Activated T-helper 1 cell treated with anti-CD3 and anti-CD28 coated beads, Interleukin-2, amount 50 U/mL, for 16 hours (primary cell): ENCODE results near the gene ARL17A.
"Not testable (repeated sequence)": the region's sequence is repeated elsewhere in the genome, so short reads cannot be mapped to it uniquely, and the experiment has no call there.

Experiments
- DNase-seq, 2 donors: peaks; one replicate each; pipeline ENCODE4 v3.0.0-alpha.2; 2020; ENCODE audit warnings: low read depth in 1 of 2, low spot score in 1 of 2

ARL17A gene

DNA sequence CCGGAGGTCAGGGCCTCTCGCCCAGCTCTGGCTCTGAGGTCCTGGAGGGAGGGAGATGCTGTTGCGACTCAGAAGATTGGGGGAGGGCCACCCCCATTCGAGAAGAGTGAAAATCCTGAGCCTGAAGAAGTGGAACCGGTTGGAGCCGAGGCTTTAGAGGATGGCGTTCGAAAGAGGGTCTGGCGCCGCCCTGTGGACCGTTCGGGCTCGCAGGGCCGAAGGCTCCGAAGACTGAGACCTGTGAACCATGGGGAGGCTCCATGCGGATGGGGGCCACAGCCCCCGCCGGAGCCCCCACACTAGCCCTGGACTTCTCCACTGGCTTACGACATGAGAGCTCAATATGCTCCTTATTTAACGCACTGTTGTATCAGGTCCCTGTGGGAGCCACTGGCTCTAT is 20.3 kb downstream of the ARL17A start:
- not testable (repeated sequence) for DNase-seq

DNA sequence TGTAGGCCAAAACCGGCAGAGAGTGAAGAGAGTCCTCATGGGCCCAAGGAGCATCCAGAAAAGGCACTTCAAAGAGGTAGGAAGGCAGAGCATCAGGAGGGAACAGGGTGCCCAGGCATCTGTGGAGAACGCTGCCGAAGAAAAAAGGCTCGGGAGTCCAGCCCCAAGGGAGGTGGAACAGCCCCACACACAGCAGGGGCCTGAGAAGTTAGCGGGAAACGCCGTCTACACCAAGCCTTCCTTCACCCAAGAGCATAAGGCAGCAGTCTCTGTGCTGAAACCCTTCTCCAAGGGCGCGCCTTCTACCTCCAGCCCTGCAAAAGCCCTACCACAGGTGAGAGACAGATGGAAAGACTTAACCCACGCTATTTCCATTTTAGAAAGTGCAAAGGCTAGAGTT is 30.9 kb downstream of the ARL17A start:
- not testable (repeated sequence) for DNase-seq

DNA sequence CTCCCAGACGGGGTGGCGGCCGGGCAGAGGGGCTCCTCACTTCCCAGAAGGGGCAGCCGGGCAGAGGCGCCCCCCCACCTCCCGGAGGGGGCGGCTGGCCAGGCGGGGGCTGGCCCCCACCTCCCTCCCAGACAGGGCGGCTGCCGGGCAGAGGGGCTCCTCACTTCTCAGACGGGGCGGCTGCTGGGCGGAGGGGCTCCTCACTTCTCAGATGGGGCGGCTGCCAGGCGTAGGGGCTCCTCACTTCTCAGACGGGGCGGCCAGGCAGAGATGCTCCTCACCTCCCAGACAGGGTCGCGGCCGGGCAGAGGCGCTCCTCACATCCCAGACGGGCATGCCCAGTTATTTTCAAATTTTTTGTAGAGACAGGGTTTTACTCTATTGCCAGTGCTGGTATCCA is 44.8 kb downstream of the ARL17A start:
- not testable (repeated sequence) for DNase-seq

DNA sequence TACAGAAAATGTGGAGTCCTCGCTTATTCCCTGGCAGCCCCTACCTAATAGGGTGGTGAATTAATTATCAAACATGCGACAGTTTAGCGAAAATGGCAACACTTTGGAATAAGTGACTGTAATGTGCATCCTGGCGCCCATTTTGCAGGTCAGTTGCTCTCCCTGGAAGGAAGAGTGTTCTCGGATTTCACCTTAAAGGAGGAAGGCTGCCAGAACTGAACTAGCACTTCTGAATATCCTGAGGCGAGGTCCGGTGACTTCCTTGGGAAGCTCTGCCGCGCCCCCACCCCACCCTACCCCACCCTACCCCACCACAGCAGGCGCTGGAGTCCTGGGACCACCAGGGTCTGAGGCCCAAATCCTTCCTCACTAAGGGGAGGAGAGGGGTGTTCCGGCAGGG is 67.3 kb downstream of the ARL17A start, which contains the start of gene LRRC37A2:
Gene LRRC37A2 (plus strand): TSS at position 301 of the 400 bp plus-strand sequence. CDS start 245 bp downstream, outside the sequence.
- not testable (repeated sequence) for DNase-seq

DNA sequence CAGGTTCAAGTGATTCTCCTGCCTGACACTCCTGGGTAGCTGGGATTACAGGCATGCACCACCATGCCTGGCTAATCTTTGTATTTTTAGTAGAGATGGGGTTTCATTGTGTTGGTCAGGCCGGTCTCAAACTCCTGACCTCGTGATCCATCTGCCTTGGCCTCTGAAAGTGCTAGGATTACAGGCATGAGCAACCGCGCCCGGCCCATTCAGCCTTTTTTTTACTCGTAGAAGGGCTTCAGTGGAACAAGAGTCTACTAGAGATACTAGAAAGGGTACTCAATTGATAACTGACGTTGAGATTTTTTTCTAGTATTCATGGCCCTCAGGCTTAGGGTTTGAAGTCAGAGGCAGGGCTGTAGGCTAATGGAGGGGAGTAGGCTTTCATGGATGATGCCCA is 73.6 kb downstream of the ARL17A start:
- not testable (repeated sequence) for DNase-seq

DNA sequence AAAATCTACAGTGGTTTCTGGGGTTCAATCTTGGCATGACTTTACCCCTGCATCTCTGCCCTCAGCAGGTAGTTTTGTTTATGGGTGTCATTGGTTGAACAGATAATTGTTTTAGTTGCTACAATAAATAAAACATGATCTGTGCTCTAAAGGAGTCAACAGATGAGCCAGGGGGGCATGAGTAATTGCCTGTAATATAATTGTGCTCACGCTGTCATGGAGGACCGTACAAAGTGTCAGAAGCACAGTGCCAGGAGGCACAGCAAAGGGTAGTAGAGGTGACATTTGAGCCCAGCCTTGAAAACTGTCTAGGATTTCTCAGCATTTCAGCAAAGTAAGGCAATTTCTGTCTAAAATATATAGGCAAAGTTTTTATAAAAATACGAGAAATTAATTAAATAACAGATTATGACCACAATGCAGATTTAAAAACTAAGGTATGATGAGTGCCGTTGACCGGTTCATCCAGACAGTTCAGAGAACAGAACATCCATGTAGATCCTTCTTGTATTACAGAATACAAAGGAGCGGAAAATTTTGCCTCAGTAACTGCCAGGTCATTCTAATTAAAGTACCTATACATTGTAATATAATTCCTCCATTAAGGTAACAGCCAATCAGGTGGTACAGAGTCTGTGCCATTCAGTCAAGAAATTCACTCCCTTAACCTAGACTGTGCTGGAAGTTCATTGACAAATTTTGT is 79.9 kb downstream of the ARL17A start:
- not testable (repeated sequence) for DNase-seq

DNA sequence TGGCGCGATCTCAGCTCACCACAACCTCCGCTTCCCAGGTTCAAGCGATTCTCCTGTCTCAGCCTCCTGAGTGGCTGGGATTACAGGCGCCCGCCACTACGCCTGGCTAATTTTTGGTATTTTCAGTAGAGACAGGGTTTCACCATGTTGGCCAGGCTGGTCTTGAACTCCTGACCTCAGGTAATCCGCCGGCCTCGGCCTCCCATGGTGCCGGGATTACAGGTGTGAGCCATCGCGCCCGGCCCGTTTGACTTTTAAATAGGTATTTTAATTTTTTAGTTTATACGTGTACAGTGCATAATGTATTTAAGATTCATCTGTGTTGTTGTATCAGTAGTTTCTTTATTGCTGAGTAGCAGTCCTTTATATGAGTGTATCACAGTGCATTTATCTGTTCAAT is 87.5 kb downstream of the ARL17A start:
- DNase-seq = not testable (repeated sequence)

DNA sequence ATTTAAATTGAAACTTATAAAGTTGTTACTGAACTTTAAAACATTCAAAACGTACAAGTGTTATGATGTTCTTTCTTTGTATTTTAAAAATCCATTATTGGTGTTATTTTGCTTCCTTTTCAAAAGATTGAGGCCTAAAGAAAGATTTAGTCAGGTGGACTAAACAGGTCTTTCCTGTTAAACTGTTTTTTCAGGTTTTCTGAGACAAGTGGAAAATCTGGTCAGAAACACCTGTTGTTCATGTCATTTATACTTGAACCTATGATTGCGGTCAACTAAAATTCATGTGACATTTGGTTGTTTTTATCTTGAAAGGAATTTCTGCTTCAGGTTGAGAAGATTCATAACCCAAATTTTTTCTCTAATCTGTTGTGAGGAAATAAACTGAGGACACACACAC is 98.2 kb downstream of the ARL17A start:
- DNase-seq = not testable (repeated sequence)

DNA sequence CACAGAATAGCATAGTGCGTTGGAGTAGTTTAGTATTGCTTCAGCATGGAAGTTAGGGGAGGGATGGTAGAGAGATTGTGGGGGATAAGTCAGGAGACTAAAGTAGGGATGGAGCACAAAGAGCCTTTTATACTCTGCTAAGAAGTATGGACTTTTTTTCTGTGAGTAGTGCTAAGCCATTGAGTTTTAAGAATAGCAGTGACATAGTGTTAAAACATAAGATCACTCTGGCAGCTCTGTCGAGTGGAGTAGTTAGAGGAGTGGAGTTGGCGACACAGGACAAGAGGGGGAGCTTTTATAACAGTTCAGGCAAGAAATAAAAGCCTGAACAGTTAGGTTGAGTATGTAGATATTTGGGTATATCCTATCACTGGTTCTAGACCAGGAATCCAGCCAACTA is 100.7 kb downstream of the ARL17A start:
- not testable (repeated sequence) for DNase-seq

DNA sequence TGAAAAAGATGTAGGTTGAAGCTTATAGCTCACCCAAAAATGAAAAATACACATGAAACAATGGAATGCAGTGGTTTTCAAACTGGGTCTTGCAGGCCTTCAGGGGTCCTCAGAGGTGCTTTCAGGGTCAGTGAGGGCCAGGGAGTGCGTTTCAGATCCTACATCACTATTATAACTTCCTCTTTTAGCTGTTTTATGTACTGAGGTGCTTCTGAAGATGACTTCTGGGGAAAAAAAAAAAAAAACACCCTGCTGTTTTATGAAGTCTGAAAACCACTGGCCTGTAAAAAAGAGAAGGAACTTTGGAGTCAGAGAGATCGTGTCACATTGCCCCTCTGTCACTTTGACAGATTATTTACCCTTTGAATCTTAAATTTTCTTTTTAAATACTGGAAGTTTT is 103.9 kb downstream of the ARL17A start:
- not testable (repeated sequence) for DNase-seq

DNA sequence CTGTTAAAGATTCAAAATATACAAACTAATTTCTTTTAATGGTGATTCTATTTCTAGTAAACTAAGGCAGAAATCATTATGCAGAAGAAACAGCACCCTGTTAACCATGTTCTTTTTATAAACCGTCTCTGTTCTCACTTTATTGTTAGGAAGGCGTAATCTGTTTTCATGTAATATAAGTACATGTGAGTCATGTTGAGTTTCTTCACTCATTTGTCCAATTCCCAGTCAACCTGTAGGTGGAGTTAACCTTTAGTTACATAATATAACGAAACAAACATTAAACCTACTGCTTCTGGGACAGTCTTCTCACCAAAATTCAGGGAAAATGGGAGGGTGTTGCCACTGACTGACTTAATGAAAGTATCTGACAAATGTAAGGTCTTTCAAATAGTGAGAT is 105.0 kb downstream of the ARL17A start:
- not testable (repeated sequence) for DNase-seq

DNA sequence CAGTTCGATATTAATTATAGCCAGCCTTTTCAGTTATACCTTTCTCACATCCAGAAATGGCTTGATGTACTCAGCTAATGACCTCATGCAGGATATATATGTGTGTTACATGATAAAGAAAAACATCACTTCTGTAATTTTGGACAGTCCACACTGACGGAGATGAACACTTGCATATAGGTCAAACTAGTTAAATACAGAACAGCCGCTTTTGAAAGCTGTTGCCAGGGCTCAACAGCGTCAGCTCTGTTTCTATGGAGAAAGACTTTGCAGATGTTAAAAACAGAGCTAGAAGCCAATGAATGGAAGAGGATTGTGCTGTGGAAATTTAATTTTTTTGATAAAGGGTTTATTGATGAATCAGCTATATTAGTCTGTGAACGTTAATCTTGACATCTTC is 111.9 kb downstream of the ARL17A start:
- not testable (repeated sequence) for DNase-seq
